ENCODE data around the gene SRSF4.

GRCh38 chr1:29230553-29231378 is 49.1 kb upstream of the SRSF4 start, which contains the start of gene MECR:
- TF ChIP-seq RCOR1 (conservative IDR thresholded peaks at IDR 0.05; ENCODE audit: low read depth, low read length) (0 out of 2 replicates have a peak, but pooled peaks have one; percentile 6), FOS (IDR thresholded peaks at IDR 0.05; ENCODE audit: borderline replicate concordance, extremely low read depth, insufficient read length) (no peak), MEF2A (IDR thresholded peaks at IDR 0.05; ENCODE audit: insufficient read depth, low read depth, low read length) (no peak), EZH2 (IDR thresholded peaks at IDR 0.05; ENCODE audit: borderline replicate concordance, control insufficient read depth, low read depth, low read length) (no peak), TCF7 (IDR thresholded peaks at IDR 0.05; ENCODE audit: borderline replicate concordance) (no peak), SUZ12 (IDR thresholded peaks at IDR 0.05; ENCODE audit: unreplicated experiment) (no peak), EED (IDR thresholded peaks at IDR 0.05; ENCODE audit: low read depth) (no peak), CTCF (IDR thresholded peaks at IDR 0.05 in 2 of 3, conservative IDR thresholded peaks at IDR 0.05 in 1 of 3; ENCODE audit: control insufficient read depth in 2 of 3, extremely low read depth in 1 of 3, insufficient read depth in 1 of 3, low read depth in 3 of 3, low read length in 3 of 3) (peak; percentile 10 to 34 (median 26); a peak in 2 of 6 replicates), SMARCA5 (IDR thresholded peaks at IDR 0.05) (no peak), TARDBP (IDR thresholded peaks at IDR 0.05; ENCODE audit: borderline replicate concordance) (0 out of 2 replicates have a peak, but pooled peaks have one; percentile 27), GABPA (IDR thresholded peaks at IDR 0.05; ENCODE audit: low read depth) (no peak), ESRRA (IDR thresholded peaks at IDR 0.05; ENCODE audit: low read length) (peak; percentile 88)

All from GM12878 (cell line).